HCT116 (cell line): ENCODE data around the gene NPAP1. TPM values are rescaled to one million over a fixed set of nuclear protein-coding genes. Genes with fewer than 3 reads are reported as not detected.

ENCODE experiments used
- ATAC-seq: fragments of 200-7000 bp; cut with Tn5 transposase; 2 replicates; pipeline ENCODE4 v1.9.1; 2020; ENCODE audit warnings: mild to moderate bottlenecking, moderate library complexity
- BruUV-seq: library from RNA; stranded (reverse); fragments of 400-500 nt; replicated peaks from 2 replicates; lab custom pipeline; 2021; lab: Mats Ljungman, UMichigan
- CTCF ChIA-PET: fragments of 300-600 bp; sonication (Branson Sonifier 250); formaldehyde crosslinking; loops from one replicate; lab custom pipeline; 2021; ENCODE audit warnings: antibody characterized with exemption; lab: Charles Lee
- POLR2A ChIA-PET: fragments of 300-600, 350-600 bp; sonication (Branson Sonifier 250); formaldehyde crosslinking; loops from one replicate; lab custom pipeline; 2021; ENCODE audit warnings: antibody characterized with exemption; lab: Charles Lee
- RAD21 ChIA-PET, 2 experiments: fragments of 300-600 bp; sonication (Branson Sonifier 250); formaldehyde crosslinking; loops; one replicate each; lab custom pipeline; 2023; ENCODE audit warnings: low total read pairs in 2 of 2; ENCODE audit not compliant: uncharacterized antibody in 2 of 2, unreplicated experiment in 2 of 2, low non-redundant PET in 1 of 2; lab: Charles Lee
- DNase-seq: peaks from one replicate; pipeline ENCODE4 v3.0.0-alpha.2; 2010; ENCODE audit warnings: low read depth, low spot score
- H2AFZ ChIP-seq: fragments of 200-600 bp; shearing (Covaris generic), sonication (generic); 2 replicates; pipeline ENCODE4 v1.6.1; 2017; ENCODE audit warnings: low read depth, mixed run types, mixed read lengths, antibody characterized with exemption, low read length; ENCODE audit not compliant: poor library complexity, severe bottlenecking
- H3K27ac ChIP-seq: 2 replicates; pipeline ENCODE4 v1.5.1; 2012; ENCODE audit warnings: low read depth, low read length
- H3K27me3 ChIP-seq: fragments of 200-600 bp; sonication (generic); 2 replicates; pipeline ENCODE4 v1.6.1; 2016; ENCODE audit warnings: mixed run types, low read length, mixed read lengths; ENCODE audit not compliant: insufficient read depth
- H3K36me3 ChIP-seq, 2 experiments: fragments of 200-500 bp in 1 of 2; fragments of 200-600 bp in 1 of 2; sonication (Bioruptor generic) in 1 of 2; sonication (generic) in 1 of 2; 2 replicates each; pipeline versions ENCODE4 v1.5.1 to v1.6.1; 2014 to 2016; ENCODE audit warnings: low read length in 2 of 2, inconsistent platforms in 1 of 2, mixed read lengths in 1 of 2, mixed run types in 1 of 2; ENCODE audit not compliant: insufficient read depth in 2 of 2, control insufficient read depth in 1 of 2
- H3K4me1 ChIP-seq, 2 experiments: fragments of 200-600 bp in 1 of 2; sonication (generic) in 1 of 2; 2 replicates each; pipeline versions ENCODE4 v1.5.1 to v1.6.1; 2012 to 2017; ENCODE audit warnings: low read length in 2 of 2, inconsistent platforms in 1 of 2, mild to moderate bottlenecking in 1 of 2, mixed read lengths in 1 of 2, mixed run types in 1 of 2, moderate library complexity in 1 of 2; ENCODE audit not compliant: insufficient read depth in 2 of 2, control insufficient read depth in 1 of 2
- H3K4me2 ChIP-seq: fragments of 200-600 bp; sonication (generic); 2 replicates; pipeline ENCODE4 v1.6.1; 2017; ENCODE audit warnings: mixed run types, low read length, mixed read lengths
- H3K4me3 ChIP-seq, 2 experiments: fragments of 200-600 bp in 1 of 2; sonication (generic) in 1 of 2; replicated peaks in 1 of 2; 2 replicates each; pipeline ENCODE4 v1.5.1; 2011 to 2016; ENCODE audit warnings: low read length in 2 of 2, control low read depth in 1 of 2, low read depth in 1 of 2, mild to moderate bottlenecking in 1 of 2, mixed read lengths in 1 of 2, mixed run types in 1 of 2
- H3K79me2 ChIP-seq: fragments of 200-600 bp; sonication (generic); 2 replicates; pipeline ENCODE4 v1.6.1; 2017; ENCODE audit warnings: mild to moderate bottlenecking, mixed run types, low read length, moderate library complexity, mixed read lengths; ENCODE audit not compliant: insufficient read depth
- H3K9ac ChIP-seq: fragments of 200-600 bp; sonication (generic); 2 replicates; pipeline ENCODE4 v1.6.1; 2016; ENCODE audit warnings: low read length, mixed read lengths
- H3K9me2 ChIP-seq: fragments of 200-600 bp; sonication (generic), shearing (Covaris generic); 2 replicates; pipeline ENCODE4 v1.6.1; 2017; ENCODE audit warnings: mixed run types, mild to moderate bottlenecking, moderate library complexity; ENCODE audit not compliant: insufficient read depth
- H3K9me3 ChIP-seq, 2 experiments: fragments of 200-500 bp in 1 of 2; fragments of 200-600 bp in 1 of 2; sonication (Bioruptor generic) in 1 of 2; sonication (generic) in 1 of 2; 2 replicates each; pipeline ENCODE4 v1.6.1; 2014 to 2017; ENCODE audit warnings: low read length in 2 of 2, mixed read lengths in 2 of 2, inconsistent platforms in 1 of 2, low read depth in 1 of 2, mild to moderate bottlenecking in 1 of 2, mixed run types in 1 of 2, moderate library complexity in 1 of 2; ENCODE audit not compliant: control insufficient read depth in 1 of 2, insufficient read depth in 1 of 2
- H4K20me1 ChIP-seq: fragments of 200-600 bp; sonication (generic), shearing (Covaris generic); 2 replicates; pipeline ENCODE4 v1.6.1; 2017; ENCODE audit warnings: mixed run types, mild to moderate bottlenecking, moderate library complexity; ENCODE audit not compliant: insufficient read depth
- ATF3 ChIP-seq: IDR thresholded peaks from 2 replicates; pipeline ENCODE4 v1.6.1; 2012
- CBX3 ChIP-seq: IDR thresholded peaks from 2 replicates; pipeline ENCODE4 v1.6.1; 2012; ENCODE audit warnings: low read depth
- EGR1 ChIP-seq: IDR thresholded peaks from 2 replicates; pipeline ENCODE4 v1.6.1; 2012; ENCODE audit warnings: low read depth
- ELF1 ChIP-seq: IDR thresholded peaks from 2 replicates; pipeline ENCODE4 v1.6.1; 2012; ENCODE audit warnings: low read depth, borderline replicate concordance
- EZH2 ChIP-seq: fragments of 200-600 bp; sonication (generic); IDR thresholded peaks from 2 replicates; pipeline ENCODE4 v1.6.1; 2017; ENCODE audit warnings: antibody characterized with exemption, mixed run types
- FOSL1 ChIP-seq: IDR thresholded peaks from 2 replicates; pipeline ENCODE4 v1.6.1; 2012; ENCODE audit warnings: low read depth
- JUND ChIP-seq: IDR thresholded peaks from 2 replicates; pipeline ENCODE4 v1.6.1; 2012
- MAX ChIP-seq: IDR thresholded peaks from 2 replicates; pipeline ENCODE4 v1.6.1; 2012
- POLR2A ChIP-seq: IDR thresholded peaks from 2 replicates; pipeline ENCODE4 v1.7.0; 2011; ENCODE audit warnings: borderline replicate concordance; ENCODE audit not compliant: insufficient read depth, insufficient read length; ENCODE audit errors: extremely low read depth
- POLR2AphosphoS5 ChIP-seq: IDR thresholded peaks from 2 replicates; pipeline ENCODE4 v1.6.1; 2011; ENCODE audit warnings: mild to moderate bottlenecking, low read depth, low read length, moderate library complexity
- RAD21 ChIP-seq: IDR thresholded peaks from 2 replicates; pipeline ENCODE4 v1.6.1; 2012; ENCODE audit warnings: low read depth, mild to moderate bottlenecking
- REST ChIP-seq: IDR thresholded peaks from 2 replicates; pipeline ENCODE4 v1.6.1; 2012; ENCODE audit warnings: low read depth
- SIN3A ChIP-seq: IDR thresholded peaks from 2 replicates; pipeline ENCODE4 v1.6.1; 2012; ENCODE audit warnings: low read depth
- SRF ChIP-seq: IDR thresholded peaks from 2 replicates; pipeline ENCODE4 v1.6.1; 2012; ENCODE audit warnings: low read depth
- intact Hi-C: fragments of 100-400 bp; cut with micrococcal nuclease; formaldehyde crosslinking; loops from 2 replicates; pipeline ENCODE4 v1.10.0; 2022
- total RNA-seq: library from RNA; stranded (reverse); gene quantifications from one replicate; pipeline ENCODE4 v1.2.1, GENCODE V29; 2021; ENCODE audit not compliant: unreplicated experiment

The NPAP1 gene
- total RNA-seq, 1 experiment from 2014 or later, result not detected

- Histone ChIP-seq H3K27me3 (no peaks in the 10 kb centered on the region), H3K27ac (no peak overlapping the region), H3K9ac (no peak overlapping the region), H3K4me3 (no peak overlapping the region), H3K36me3 (no peaks in the 10 kb centered on the region), H3K4me1 (no peaks in the 10 kb centered on the region), H3K79me2 (no peaks in the 10 kb centered on the region), H3K9me2 (no peaks in the 10 kb centered on the region), H3K9me3 (peaks cover 8 to 33% of the 10 kb centered on the region in 2 experiments; a peak in 3 of 4 replicates), H2AFZ (no peak overlapping the region), H3K4me2 (no peak overlapping the region), H4K20me1 (no peaks in the 10 kb centered on the region)
- no TSS peak for BruUV-seq
- no peak for TF ChIP-seq FOSL1
- TF ChIP-seq EGR1, result no peak
- TF ChIP-seq JUND, result no peak
- TF ChIP-seq ATF3, result no peak
- no peak for TF ChIP-seq RAD21
- TF ChIP-seq REST, result no peak
- TF ChIP-seq POLR2A, result no peak
- no peak for TF ChIP-seq POLR2AphosphoS5
- no peak for TF ChIP-seq SIN3A
- no peak for TF ChIP-seq EZH2
- TF ChIP-seq SRF, result no peak
- TF ChIP-seq MAX, result no peak
- TF ChIP-seq ELF1, result no peak
- no peak for TF ChIP-seq CBX3
- ATAC-seq (no peak), DNase-seq (no peak)
- CTCF ChIA-PET, result no interaction called here
- intact Hi-C loops, result no loop called here
- POLR2A ChIA-PET, result no interaction called here
- RAD21 ChIA-PET, result no interaction called here
Observed at GRCh38 chr15:24659622-24660021, 16.0 kb upstream of the NPAP1 start.
